ENCODE results near the gene MOB2.

The MOB2 gene

DNA sequence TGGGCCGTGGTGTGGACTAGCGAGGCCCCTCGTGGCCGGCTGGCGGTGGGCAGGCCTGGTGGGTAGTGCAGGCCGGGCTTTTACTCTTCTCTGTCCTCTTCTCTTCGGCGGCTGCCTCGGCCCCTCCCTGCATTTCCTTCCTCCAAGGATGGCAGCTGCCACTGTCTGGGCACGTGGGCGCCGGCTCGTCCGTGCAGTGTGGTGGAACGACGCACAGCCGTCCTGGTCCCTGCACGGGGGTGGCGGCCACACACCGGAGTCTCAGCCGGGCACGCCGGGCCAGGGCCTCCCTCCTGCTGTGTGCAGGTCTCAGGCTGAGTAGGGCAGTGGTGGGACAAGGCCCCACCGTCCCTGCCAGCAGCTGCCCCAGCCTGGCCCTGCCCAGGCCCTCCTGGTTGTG lies 37.7 kb downstream of the MOB2 start:
- H3K9ac ChIP-seq (ENCODE audit: low read length) = no peak overlapping the region
- H3K4me2 ChIP-seq (ENCODE audit: low read length) = no peak overlapping the region
- no peaks in the 10 kb centered on the region for H3K27me3 ChIP-seq (ENCODE audit: low read depth, low read length)

DNA sequence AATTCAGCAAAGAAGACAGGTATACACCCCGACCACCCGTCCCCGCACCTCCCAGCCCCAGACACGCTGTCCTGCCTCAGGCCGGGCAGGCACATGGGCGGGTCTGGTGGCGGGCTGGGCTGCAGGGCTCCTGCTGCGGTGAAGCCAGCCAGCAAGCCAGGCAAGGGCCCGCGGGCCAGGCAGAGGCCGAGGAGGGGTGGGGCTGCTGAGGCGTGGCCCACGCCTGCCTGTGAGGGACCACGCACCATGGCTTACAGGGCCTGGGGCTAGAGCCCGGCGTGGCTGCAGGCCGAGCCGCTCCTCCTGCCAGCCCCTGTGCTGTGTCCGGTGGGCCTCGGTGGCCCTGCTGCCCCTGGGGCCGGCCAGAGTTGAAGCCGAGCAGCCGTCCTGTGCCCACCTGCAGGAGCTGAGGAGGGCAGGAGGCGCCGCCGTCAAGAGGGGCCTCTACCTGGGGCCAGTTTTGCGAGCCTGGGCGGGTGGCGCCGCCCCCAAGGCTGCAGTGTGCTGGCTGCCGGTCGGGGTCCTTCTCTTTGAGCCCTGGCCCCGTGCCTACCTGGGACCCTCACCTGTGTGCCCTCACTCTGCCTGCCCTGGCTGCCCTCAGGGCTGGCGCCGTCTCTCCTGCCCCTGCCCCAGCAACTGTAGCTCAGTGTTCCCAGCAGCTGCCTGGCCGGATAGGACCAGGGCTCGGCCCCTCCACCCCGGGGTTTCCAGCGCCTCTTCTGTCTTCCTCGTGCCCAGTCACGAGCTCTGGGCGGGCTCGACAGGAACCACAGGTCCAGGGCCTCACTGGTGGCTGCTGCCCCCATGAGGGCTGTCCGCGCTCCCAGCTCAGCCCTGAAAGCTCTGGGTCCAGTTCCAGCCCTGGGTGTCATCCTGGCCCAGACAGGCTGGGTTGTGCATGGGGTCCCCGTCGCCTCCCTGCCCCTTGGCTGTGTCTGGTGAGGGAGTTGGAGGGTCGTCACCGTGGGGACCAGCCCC lies 38.4 kb downstream of the MOB2 start:
- Histone ChIP-seq H2AFZ (ENCODE audit: low read depth, low read length) (no peak overlapping the region), H3K9me3 (ENCODE audit: insufficient read depth, low read length) (no peaks in the 10 kb centered on the region), H3K36me3 (replicated peaks; ENCODE audit: low read depth, low read length) (no peaks in the 10 kb centered on the region), H3K4me2 (ENCODE audit: low read length) (no peak overlapping the region), H3K4me3 (ENCODE audit: low read length) (no peak overlapping the region), H3K27ac (ENCODE audit: low read length) (no peak overlapping the region), H3K79me2 (ENCODE audit: low read length) (no peaks in the 10 kb centered on the region), H3K9ac (ENCODE audit: low read length) (no peak overlapping the region), H3K4me1 (ENCODE audit: low read length) (no peaks in the 10 kb centered on the region), H4K20me1 (ENCODE audit: insufficient read depth, low read length) (no peaks in the 10 kb centered on the region), H3K27me3 (ENCODE audit: low read depth, low read length) (no peaks in the 10 kb centered on the region)
- TF ChIP-seq, protein P1, sequence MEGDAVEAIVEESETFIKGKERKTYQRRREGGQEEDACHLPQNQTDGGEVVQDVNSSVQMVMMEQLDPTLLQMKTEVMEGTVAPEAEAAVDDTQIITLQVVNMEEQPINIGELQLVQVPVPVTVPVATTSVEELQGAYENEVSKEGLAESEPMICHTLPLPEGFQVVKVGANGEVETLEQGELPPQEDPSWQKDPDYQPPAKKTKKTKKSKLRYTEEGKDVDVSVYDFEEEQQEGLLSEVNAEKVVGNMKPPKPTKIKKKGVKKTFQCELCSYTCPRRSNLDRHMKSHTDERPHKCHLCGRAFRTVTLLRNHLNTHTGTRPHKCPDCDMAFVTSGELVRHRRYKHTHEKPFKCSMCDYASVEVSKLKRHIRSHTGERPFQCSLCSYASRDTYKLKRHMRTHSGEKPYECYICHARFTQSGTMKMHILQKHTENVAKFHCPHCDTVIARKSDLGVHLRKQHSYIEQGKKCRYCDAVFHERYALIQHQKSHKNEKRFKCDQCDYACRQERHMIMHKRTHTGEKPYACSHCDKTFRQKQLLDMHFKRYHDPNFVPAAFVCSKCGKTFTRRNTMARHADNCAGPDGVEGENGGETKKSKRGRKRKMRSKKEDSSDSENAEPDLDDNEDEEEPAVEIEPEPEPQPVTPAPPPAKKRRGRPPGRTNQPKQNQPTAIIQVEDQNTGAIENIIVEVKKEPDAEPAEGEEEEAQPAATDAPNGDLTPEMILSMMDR (IDR thresholded peaks at IDR 0.05; ENCODE audit: low read depth, low read length) = no peak
- TF ChIP-seq EZH2phosphoT487 (IDR thresholded peaks at IDR 0.05; ENCODE audit: low read depth) = no peak

More for the DNA sequence above, 37.7 kb downstream of the MOB2 start:
- Histone ChIP-seq H2AFZ (ENCODE audit: low read depth, low read length) (no peak overlapping the region), H3K79me2 (ENCODE audit: low read length) (no peaks in the 10 kb centered on the region), H3K9me3 (ENCODE audit: insufficient read depth, low read length) (no peaks in the 10 kb centered on the region), H3K4me3 (ENCODE audit: low read length) (no peak overlapping the region), H4K20me1 (ENCODE audit: insufficient read depth, low read length) (no peaks in the 10 kb centered on the region), H3K27ac (ENCODE audit: low read length) (no peak overlapping the region), H3K4me1 (ENCODE audit: low read length) (no peaks in the 10 kb centered on the region), H3K36me3 (replicated peaks; ENCODE audit: low read depth, low read length) (no peaks in the 10 kb centered on the region)
- TF ChIP-seq, protein P1 (IDR thresholded peaks at IDR 0.05; ENCODE audit: low read depth, low read length) = no peak
- TF ChIP-seq EZH2phosphoT487 (IDR thresholded peaks at IDR 0.05; ENCODE audit: low read depth) = no peak

DNA sequence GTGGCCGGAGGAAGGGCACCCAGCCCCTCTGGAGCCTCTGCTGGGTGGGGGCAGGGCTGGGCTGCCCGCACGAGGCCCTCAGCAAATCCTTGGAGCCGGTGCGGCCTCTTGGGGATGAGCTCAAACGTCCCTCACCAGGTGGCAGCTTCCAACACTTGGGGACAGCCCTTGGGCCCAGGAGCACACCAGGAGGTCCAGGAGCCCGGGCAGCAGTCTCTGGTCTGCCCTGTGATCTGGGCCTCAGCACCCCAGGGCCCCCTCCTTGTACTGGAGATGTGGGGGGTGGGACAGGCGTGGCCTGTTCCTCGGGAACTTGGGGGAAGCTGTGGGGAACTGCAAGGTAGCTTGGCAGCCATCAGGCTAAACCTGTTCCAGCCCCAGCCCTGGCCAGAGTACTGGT lies 40.0 kb downstream of the MOB2 start:
- Histone ChIP-seq H4K20me1 (ENCODE audit: insufficient read depth, low read length) (no peaks in the 10 kb centered on the region), H3K9ac (ENCODE audit: low read length) (no peak overlapping the region), H3K27me3 (ENCODE audit: low read depth, low read length) (no peaks in the 10 kb centered on the region), H3K36me3 (replicated peaks; ENCODE audit: low read depth, low read length) (no peaks in the 10 kb centered on the region), H3K4me2 (ENCODE audit: low read length) (no peak overlapping the region), H3K4me3 (ENCODE audit: low read length) (no peak overlapping the region), H3K4me1 (ENCODE audit: low read length) (no peaks in the 10 kb centered on the region), H3K79me2 (ENCODE audit: low read length) (no peaks in the 10 kb centered on the region), H2AFZ (ENCODE audit: low read depth, low read length) (no peak overlapping the region), H3K27ac (ENCODE audit: low read length) (no peak overlapping the region), H3K9me3 (ENCODE audit: insufficient read depth, low read length) (no peaks in the 10 kb centered on the region)
- no peak for TF ChIP-seq EZH2phosphoT487 (IDR thresholded peaks at IDR 0.05; ENCODE audit: low read depth)
- TF ChIP-seq, protein P1 (IDR thresholded peaks at IDR 0.05; ENCODE audit: low read depth, low read length) = no peak

DNA sequence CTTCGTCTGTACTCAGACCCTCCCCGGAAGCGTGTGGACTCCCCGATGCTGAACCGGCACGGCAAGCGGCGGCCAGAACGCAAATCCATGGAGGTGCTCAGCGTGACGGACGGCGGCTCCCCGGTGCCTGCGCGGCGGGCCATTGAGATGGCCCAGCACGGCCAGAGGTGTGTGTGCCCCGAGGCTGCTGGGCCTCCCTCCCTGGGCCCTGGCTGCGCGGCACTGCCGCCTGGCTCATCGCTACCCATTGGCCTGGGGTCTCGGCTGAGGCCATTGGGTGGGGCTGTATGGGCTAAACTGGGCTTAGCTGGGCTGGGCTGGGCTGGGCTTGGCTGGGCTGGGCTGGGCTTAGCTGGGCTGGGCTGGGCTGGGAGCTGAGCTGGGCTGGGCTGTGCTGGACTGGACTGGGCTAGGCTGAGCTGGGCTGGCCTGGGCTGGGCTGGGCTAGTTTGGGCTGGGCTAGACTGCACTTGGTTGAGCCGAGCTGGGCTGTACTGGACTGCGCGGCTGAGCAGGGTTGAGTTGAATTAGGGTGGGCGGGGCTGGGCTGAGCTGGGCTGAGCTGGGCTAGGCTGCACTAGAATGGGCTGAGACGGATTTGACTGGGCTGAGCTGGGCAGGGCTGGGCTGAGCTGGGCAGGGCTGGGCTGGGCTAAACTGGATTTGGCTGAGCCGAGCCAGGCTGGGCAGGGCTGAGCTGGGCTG lies 40.7 kb downstream of the MOB2 start:
- H3K4me2 ChIP-seq (ENCODE audit: low read length) = no peak overlapping the region
- no peak overlapping the region for H2AFZ ChIP-seq (ENCODE audit: low read depth, low read length)
- no peaks in the 10 kb centered on the region for H3K36me3 ChIP-seq (replicated peaks; ENCODE audit: low read depth, low read length)

More for the DNA sequence above, 40.7 kb downstream of the MOB2 start:
- Histone ChIP-seq H3K9me3 (ENCODE audit: insufficient read depth, low read length) (no peaks in the 10 kb centered on the region), H3K9ac (ENCODE audit: low read length) (no peak overlapping the region), H3K79me2 (ENCODE audit: low read length) (no peaks in the 10 kb centered on the region), H3K4me1 (ENCODE audit: low read length) (no peaks in the 10 kb centered on the region), H3K4me3 (ENCODE audit: low read length) (no peak overlapping the region), H3K27me3 (ENCODE audit: low read depth, low read length) (no peaks in the 10 kb centered on the region), H3K27ac (ENCODE audit: low read length) (no peak overlapping the region), H4K20me1 (ENCODE audit: insufficient read depth, low read length) (no peaks in the 10 kb centered on the region)
- TF ChIP-seq, protein P1 (IDR thresholded peaks at IDR 0.05; ENCODE audit: low read depth, low read length) = no peak
- no peak for TF ChIP-seq EZH2phosphoT487 (IDR thresholded peaks at IDR 0.05; ENCODE audit: low read depth)

Data from OCI-LY3 (cell line).